Measurements from ENCODE around the gene VSIR.

GRCh38 chr10:71821909-71822763 is 48.8 kb upstream of the VSIR start:
- TF ChIP-seq, protein P1, sequence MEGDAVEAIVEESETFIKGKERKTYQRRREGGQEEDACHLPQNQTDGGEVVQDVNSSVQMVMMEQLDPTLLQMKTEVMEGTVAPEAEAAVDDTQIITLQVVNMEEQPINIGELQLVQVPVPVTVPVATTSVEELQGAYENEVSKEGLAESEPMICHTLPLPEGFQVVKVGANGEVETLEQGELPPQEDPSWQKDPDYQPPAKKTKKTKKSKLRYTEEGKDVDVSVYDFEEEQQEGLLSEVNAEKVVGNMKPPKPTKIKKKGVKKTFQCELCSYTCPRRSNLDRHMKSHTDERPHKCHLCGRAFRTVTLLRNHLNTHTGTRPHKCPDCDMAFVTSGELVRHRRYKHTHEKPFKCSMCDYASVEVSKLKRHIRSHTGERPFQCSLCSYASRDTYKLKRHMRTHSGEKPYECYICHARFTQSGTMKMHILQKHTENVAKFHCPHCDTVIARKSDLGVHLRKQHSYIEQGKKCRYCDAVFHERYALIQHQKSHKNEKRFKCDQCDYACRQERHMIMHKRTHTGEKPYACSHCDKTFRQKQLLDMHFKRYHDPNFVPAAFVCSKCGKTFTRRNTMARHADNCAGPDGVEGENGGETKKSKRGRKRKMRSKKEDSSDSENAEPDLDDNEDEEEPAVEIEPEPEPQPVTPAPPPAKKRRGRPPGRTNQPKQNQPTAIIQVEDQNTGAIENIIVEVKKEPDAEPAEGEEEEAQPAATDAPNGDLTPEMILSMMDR (IDR thresholded peaks at IDR 0.05), result no peak
- TF ChIP-seq POLR2A (IDR thresholded peaks at IDR 0.05), result no peak
